DND-41 (cell line): Measurements from ENCODE around the gene TAF6.
A peak's percentile ranks its signal among the peaks of the same experiment; 100 is the strongest.

Source experiments
- ATAC-seq: fragments of 200-7000 bp; cut with Tn5 transposase; 3 replicates; pipeline ENCODE4 v1.9.1; 2021; ENCODE audit warnings: low read depth; ENCODE audit not compliant: insufficient read depth
- DNase-seq: peaks from one replicate; pipeline ENCODE4 v3.0.0-alpha.2; 2020
- H2AFZ ChIP-seq: 2 replicates; pipeline ENCODE4 v1.6.0; 2012; ENCODE audit warnings: low read depth, low read length
- H3K27ac ChIP-seq: 2 replicates; pipeline ENCODE4 v1.5.1; 2012; ENCODE audit warnings: low read length, inconsistent platforms
- H3K27me3 ChIP-seq: fragments of 200-600 bp; sonication (generic); 2 replicates; pipeline ENCODE4 v1.6.0; 2012; ENCODE audit warnings: low read length, mild to moderate bottlenecking, inconsistent platforms; ENCODE audit not compliant: insufficient read depth, poor library complexity
- H3K36me3 ChIP-seq: 2 replicates; pipeline ENCODE4 v1.5.1; 2012; ENCODE audit warnings: low read length, inconsistent platforms; ENCODE audit not compliant: insufficient read depth
- H3K4me1 ChIP-seq: 2 replicates; pipeline ENCODE4 v1.5.1; 2012; ENCODE audit warnings: mild to moderate bottlenecking, low read length; ENCODE audit not compliant: insufficient read depth
- H3K4me2 ChIP-seq: 2 replicates; pipeline ENCODE4 v1.6.0; 2012; ENCODE audit warnings: mild to moderate bottlenecking, moderate library complexity, low read length, inconsistent platforms; ENCODE audit not compliant: insufficient read depth
- H3K4me3 ChIP-seq, 2 experiments: fragments of 200-600 bp in 1 of 2; shearing (Covaris generic) in 1 of 2; 2 replicates each; pipeline ENCODE4 v1.5.1; 2012 to 2016; ENCODE audit warnings: inconsistent platforms in 2 of 2, low read length in 2 of 2, mild to moderate bottlenecking in 2 of 2, low read depth in 1 of 2, moderate library complexity in 1 of 2
- H3K79me2 ChIP-seq: 2 replicates; pipeline ENCODE4 v1.6.0; 2012; ENCODE audit warnings: low read length, inconsistent platforms; ENCODE audit not compliant: insufficient read depth
- H3K9ac ChIP-seq: 2 replicates; pipeline ENCODE4 v1.6.0; 2012; ENCODE audit warnings: low read depth, mild to moderate bottlenecking, inconsistent platforms, low read length, moderate library complexity
- H3K9me3 ChIP-seq: 2 replicates; pipeline ENCODE4 v1.5.1; 2012; ENCODE audit warnings: low read length, moderate library complexity, mild to moderate bottlenecking, inconsistent platforms; ENCODE audit not compliant: insufficient read depth, severe bottlenecking
- H4K20me1 ChIP-seq: 2 replicates; pipeline ENCODE4 v1.6.0; 2012; ENCODE audit warnings: low read length; ENCODE audit not compliant: insufficient read depth
- EZH2 ChIP-seq: IDR thresholded peaks from 3 replicates; pipeline ENCODE4 v1.6.1; 2012; ENCODE audit warnings: borderline replicate concordance, low read depth, mild to moderate bottlenecking, moderate library complexity, low read length, inconsistent platforms; ENCODE audit not compliant: severe bottlenecking
- TF ChIP-seq, protein P1 (sequence below): IDR thresholded peaks from 2 replicates; pipeline ENCODE4 v1.5.1; 2012; ENCODE audit warnings: borderline replicate concordance, low read length, moderate library complexity, mild to moderate bottlenecking; ENCODE audit not compliant: poor library complexity, severe bottlenecking; ENCODE audit errors: extremely low read depth

The TAF6 gene

DNA sequence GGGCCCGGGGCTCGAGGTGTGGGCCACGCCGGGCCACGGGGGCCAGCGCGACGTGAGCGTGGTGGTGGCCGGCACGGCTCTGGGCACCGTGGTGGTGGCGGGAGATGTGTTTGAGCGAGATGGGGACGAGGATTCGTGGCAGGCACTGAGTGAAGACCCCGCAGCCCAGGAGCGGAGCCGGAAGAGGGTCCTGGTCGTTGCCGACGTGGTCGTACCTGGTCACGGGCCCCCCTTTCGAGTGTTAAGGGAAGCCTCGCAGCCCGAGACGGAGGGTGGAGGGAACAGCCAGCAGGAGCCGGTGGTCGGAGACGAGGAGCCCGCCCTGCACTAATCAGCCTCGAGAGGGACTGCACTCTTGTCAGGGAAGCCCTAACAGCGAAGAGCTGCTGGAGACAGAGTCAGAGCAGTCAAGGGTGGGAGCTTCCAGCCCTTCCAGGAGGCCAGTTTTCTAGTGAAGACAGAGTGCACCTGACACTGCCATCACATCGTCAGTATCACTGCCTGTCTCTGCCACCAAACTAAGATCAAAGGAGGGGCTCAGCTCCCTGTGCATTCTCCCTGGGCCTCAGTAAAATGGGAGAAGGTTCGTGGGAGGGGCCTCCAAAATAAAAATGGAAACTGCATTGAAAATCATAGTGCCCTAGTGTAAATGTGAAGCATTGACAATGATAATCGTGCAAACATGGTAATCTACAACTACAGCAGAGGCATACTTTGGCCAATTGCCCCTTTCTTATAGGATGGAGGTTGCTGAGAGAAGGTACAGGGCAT, 8.9 kb upstream of the TAF6 start:
- Histone ChIP-seq H2AFZ (peak overlapping the region; percentile 97), H3K9ac (peak overlapping the region; percentile 92), H3K79me2 (peaks cover 28% of the 10 kb centered on the region), H3K4me2 (peak overlapping the region; percentile 100), H4K20me1 (no peaks in the 10 kb centered on the region), H3K27me3 (no peaks in the 10 kb centered on the region), H3K9me3 (no peaks in the 10 kb centered on the region), H3K4me3 (peak overlapping the region; percentile 91 to 96), H3K4me1 (peaks cover 45% of the 10 kb centered on the region), H3K27ac (peak overlapping the region; percentile 100), H3K36me3 (peaks cover 11% of the 10 kb centered on the region)
- ATAC-seq (peak; percentile 18), DNase-seq (peak; percentile 52)
- TF ChIP-seq EZH2 = no peak
- TF ChIP-seq, protein P1, sequence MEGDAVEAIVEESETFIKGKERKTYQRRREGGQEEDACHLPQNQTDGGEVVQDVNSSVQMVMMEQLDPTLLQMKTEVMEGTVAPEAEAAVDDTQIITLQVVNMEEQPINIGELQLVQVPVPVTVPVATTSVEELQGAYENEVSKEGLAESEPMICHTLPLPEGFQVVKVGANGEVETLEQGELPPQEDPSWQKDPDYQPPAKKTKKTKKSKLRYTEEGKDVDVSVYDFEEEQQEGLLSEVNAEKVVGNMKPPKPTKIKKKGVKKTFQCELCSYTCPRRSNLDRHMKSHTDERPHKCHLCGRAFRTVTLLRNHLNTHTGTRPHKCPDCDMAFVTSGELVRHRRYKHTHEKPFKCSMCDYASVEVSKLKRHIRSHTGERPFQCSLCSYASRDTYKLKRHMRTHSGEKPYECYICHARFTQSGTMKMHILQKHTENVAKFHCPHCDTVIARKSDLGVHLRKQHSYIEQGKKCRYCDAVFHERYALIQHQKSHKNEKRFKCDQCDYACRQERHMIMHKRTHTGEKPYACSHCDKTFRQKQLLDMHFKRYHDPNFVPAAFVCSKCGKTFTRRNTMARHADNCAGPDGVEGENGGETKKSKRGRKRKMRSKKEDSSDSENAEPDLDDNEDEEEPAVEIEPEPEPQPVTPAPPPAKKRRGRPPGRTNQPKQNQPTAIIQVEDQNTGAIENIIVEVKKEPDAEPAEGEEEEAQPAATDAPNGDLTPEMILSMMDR = no peak

DNA sequence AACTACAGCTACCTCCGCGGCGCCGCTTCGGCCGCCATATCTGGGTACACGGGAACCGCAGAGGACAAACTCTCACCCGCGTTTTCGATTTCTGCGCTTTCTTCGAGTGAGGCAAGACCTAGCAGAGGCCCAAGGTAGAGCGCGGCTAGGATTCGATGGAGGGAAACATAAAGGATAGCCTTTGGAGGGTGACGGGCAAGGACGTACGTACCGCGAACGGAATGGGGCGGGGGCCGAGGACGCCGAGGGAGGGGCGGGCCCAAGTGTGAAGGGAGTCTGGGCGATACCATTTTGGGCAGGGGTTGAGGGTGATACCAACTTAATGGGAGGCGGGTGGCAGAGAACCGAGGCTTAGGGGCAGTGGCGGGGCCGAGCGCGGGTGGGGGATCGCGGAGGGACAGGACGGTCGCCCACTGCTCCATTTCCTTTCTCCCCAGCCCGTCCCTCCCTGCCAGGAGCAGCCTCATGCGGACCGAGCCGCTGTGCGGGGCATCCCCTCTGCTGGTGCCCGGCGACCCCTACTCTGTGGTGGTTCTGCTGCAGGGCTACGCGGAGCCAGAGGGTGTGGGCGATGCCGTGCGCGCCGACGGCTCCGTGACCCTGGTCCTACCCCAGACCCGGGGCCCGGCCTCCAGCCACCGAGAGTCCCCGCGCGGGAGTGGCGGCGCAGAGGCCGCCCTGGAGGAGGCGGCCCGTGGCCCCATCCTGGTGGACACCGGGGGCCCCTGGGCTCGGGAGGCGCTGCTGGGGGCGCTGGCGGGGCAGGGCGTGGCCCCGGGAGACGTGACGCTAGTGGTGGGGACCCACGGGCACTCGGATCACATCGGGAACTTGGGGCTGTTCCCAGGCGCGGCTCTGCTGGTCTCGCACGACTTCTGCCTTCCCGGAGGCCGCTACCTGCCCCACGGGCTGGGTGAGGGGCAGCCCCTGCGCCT, 8.0 kb upstream of the TAF6 start, which contains the start of gene MBLAC1:
TSS of gene MBLAC1 (plus strand) at position 37 of the 935 bp plus-strand sequence. CDS start at position 466, 429 bp downstream.
- Histone ChIP-seq H4K20me1 (no peaks in the 10 kb centered on the region), H3K4me3 (peak within 1 kb of the TSS; percentile 91 to 96), H3K9me3 (no peaks in the 10 kb centered on the region), H3K9ac (peak within 1 kb of the TSS; percentile 92), H3K4me1 (peaks cover 50% of the 10 kb centered on the region), H3K4me2 (peak within 1 kb of the TSS; percentile 100), H2AFZ (peak within 1 kb of the TSS; percentile 97), H3K36me3 (peaks cover 19% of the 10 kb centered on the region), H3K79me2 (peaks cover 35% of the 10 kb centered on the region), H3K27ac (peak within 1 kb of the TSS; percentile 100), H3K27me3 (no peaks in the 10 kb centered on the region)
- DNase-seq = peak; percentile 91
- TF ChIP-seq EZH2 = no peak
- peak; percentile 71 for ATAC-seq

DNA sequence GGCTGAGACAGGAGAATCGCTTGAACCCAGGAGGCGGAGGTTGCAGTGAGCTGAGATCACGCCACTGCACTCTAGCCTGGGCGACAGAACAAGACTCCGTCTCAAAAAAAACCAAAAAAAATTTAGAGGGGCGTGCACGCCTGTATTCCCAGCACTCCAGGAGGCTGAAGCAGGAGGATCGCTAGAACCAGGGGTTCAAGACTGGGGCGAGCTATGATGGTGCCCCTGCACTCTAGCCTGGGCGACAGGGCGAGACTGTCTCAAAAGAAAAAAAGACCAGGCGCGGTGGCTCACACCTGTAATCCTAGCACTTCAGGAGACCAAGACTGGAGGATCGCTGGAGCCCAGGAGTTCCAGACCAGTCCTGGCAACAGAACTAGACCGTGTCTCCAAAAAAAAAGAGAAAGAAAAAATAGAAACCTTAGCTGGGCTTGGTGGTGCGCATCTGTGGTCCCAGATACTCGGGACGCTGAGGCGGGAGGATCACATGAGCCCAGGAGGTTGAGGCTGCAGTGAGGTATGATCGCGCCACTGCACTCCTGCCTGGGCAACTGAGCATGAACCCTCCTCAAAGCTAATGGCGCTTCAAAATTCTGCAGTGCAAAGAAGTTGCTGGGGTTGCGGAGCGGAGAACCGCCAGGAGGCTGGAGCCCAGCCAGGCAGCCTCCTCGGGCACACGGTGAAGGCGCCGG, 7.2 kb upstream of the TAF6 start:
- Histone ChIP-seq H3K4me1 (peaks cover 55% of the 10 kb centered on the region), H3K27ac (peak overlapping the region; percentile 100), H3K9me3 (no peaks in the 10 kb centered on the region), H3K4me3 (peak overlapping the region; percentile 91 to 96), H4K20me1 (no peaks in the 10 kb centered on the region), H3K27me3 (no peaks in the 10 kb centered on the region), H3K9ac (peak overlapping the region; percentile 92), H3K36me3 (peaks cover 22% of the 10 kb centered on the region), H2AFZ (peak overlapping the region; percentile 97), H3K4me2 (peak overlapping the region; percentile 100), H3K79me2 (peaks cover 38% of the 10 kb centered on the region)
- peak; percentile 43 for ATAC-seq
- no peak for TF ChIP-seq EZH2
- TF ChIP-seq, protein P1 = no peak
- DNase-seq = no peak
